Measurements from ENCODE around the gene RAB6A.

Gene RAB6A

GRCh38 chr11:73659961-73660360 is 100.9 kb downstream of the RAB6A start:
- 92 to 93% methylated on average over 2 of the region's 3 CpGs for WGBS, 2 experiments
- no peaks in the 10 kb centered on the region for H3K9me3 ChIP-seq (ENCODE audit: control insufficient read depth, low read length)
- H3K27me3 ChIP-seq (ENCODE audit: control insufficient read depth, insufficient read depth, low read length, poor library complexity, severe bottlenecking), result peaks cover 8% of the 10 kb centered on the region
- H3K4me3 ChIP-seq (ENCODE audit: insufficient read depth, low read depth, low read length), result no peak overlapping the region
- H3K36me3 ChIP-seq (ENCODE audit: control insufficient read depth, insufficient read depth, low read length), result no peaks in the 10 kb centered on the region
- H3K4me1 ChIP-seq (ENCODE audit: control insufficient read depth, insufficient read depth, low read length), result no peaks in the 10 kb centered on the region
- no peak overlapping the region for H3K27ac ChIP-seq (ENCODE audit: insufficient read depth, low read depth, low read length, poor library complexity, severe bottlenecking)

- WGBS, 2 experiments, result 69 to 79% methylated on average over 3 of the region's 3 CpGs
- no peak overlapping the region for H3K4me3 ChIP-seq (ENCODE audit: insufficient read depth, low read depth, low read length)
- H3K36me3 ChIP-seq (ENCODE audit: control insufficient read depth, insufficient read depth, low read length), result no peaks in the 10 kb centered on the region
- H3K4me1 ChIP-seq (ENCODE audit: control insufficient read depth, insufficient read depth, low read length), result peaks cover 10% of the 10 kb centered on the region
- no peak overlapping the region for H3K27ac ChIP-seq (ENCODE audit: insufficient read depth, low read depth, low read length, poor library complexity, severe bottlenecking)
- peaks cover 7% of the 10 kb centered on the region for H3K27me3 ChIP-seq (ENCODE audit: control insufficient read depth, insufficient read depth, low read length, poor library complexity, severe bottlenecking)
- no peaks in the 10 kb centered on the region for H3K9me3 ChIP-seq (ENCODE audit: control insufficient read depth, low read length)
These were observed 103.9 kb downstream of the RAB6A start for GRCh38 chr11:73656985-73657384.

GRCh38 chr11:73655686-73656085 is 105.2 kb downstream of the RAB6A start:
- no peaks in the 10 kb centered on the region for H3K36me3 ChIP-seq (ENCODE audit: control insufficient read depth, insufficient read depth, low read length)
- H3K4me1 ChIP-seq (ENCODE audit: control insufficient read depth, insufficient read depth, low read length), result peaks cover 20% of the 10 kb centered on the region
- no peaks in the 10 kb centered on the region for H3K9me3 ChIP-seq (ENCODE audit: control insufficient read depth, low read length)
- 90 to 93% methylated on average over 8 of the region's 8 CpGs for WGBS, 2 experiments
- H3K4me3 ChIP-seq (ENCODE audit: insufficient read depth, low read depth, low read length), result no peak overlapping the region
- no peak overlapping the region for H3K27ac ChIP-seq (ENCODE audit: insufficient read depth, low read depth, low read length, poor library complexity, severe bottlenecking)
- no peaks in the 10 kb centered on the region for H3K27me3 ChIP-seq (ENCODE audit: control insufficient read depth, insufficient read depth, low read length, poor library complexity, severe bottlenecking)

DNA sequence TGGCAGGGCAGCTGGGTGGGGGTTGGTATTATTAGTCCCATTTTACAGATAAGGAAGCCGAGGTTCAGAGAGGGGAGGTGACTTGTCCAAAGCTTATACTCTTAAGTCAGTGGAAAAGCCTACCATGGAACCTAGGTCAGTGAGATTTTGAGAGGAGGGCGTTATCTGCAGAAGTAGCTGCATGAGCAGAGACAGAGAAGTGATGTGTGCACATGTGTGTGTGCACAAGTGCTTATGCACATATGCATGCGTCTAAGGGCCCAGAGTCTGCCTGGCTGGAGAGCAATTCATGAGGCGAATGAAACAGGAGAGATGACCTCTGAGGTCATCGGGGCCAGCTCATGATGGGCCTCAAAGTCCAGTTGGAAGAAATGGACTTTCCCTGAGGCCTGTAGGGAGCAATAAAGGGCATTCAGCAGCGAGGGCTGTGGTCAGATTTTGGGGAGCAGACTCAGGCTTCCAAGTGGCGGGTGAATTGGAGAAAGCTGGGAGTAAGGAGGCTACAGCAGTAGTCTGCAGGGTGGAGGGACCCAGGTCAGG is 106.3 kb downstream of the RAB6A start:
- no peaks in the 10 kb centered on the region for H3K9me3 ChIP-seq (ENCODE audit: control insufficient read depth, low read length)
- no peaks in the 10 kb centered on the region for H3K27me3 ChIP-seq (ENCODE audit: control insufficient read depth, insufficient read depth, low read length, poor library complexity, severe bottlenecking)
- no peaks in the 10 kb centered on the region for H3K36me3 ChIP-seq (ENCODE audit: control insufficient read depth, insufficient read depth, low read length)
- no peak overlapping the region for H3K27ac ChIP-seq (ENCODE audit: insufficient read depth, low read depth, low read length, poor library complexity, severe bottlenecking)
- WGBS, 2 experiments, result 92 to 94% methylated on average over 7 of the region's 7 CpGs
- no peak overlapping the region for H3K4me3 ChIP-seq (ENCODE audit: insufficient read depth, low read depth, low read length)
- H3K4me1 ChIP-seq (ENCODE audit: control insufficient read depth, insufficient read depth, low read length), result peaks cover 20% of the 10 kb centered on the region

GRCh38 chr11:73653996-73654395 is 106.9 kb downstream of the RAB6A start:
- Histone ChIP-seq H3K9me3 (ENCODE audit: control insufficient read depth, low read length) (no peaks in the 10 kb centered on the region), H3K4me3 (ENCODE audit: insufficient read depth, low read depth, low read length) (no peak overlapping the region), H3K36me3 (ENCODE audit: control insufficient read depth, insufficient read depth, low read length) (no peaks in the 10 kb centered on the region), H3K27me3 (ENCODE audit: control insufficient read depth, insufficient read depth, low read length, poor library complexity, severe bottlenecking) (no peaks in the 10 kb centered on the region), H3K27ac (ENCODE audit: insufficient read depth, low read depth, low read length, poor library complexity, severe bottlenecking) (no peak overlapping the region), H3K4me1 (ENCODE audit: control insufficient read depth, insufficient read depth, low read length) (peaks cover 24% of the 10 kb centered on the region)
- WGBS, 2 experiments, result 96 to 97% methylated on average over 5 of the region's 5 CpGs

- Histone ChIP-seq H3K9me3 (ENCODE audit: control insufficient read depth, low read length) (no peaks in the 10 kb centered on the region), H3K27me3 (ENCODE audit: control insufficient read depth, insufficient read depth, low read length, poor library complexity, severe bottlenecking) (no peaks in the 10 kb centered on the region), H3K27ac (ENCODE audit: insufficient read depth, low read depth, low read length, poor library complexity, severe bottlenecking) (no peak overlapping the region), H3K4me3 (ENCODE audit: insufficient read depth, low read depth, low read length) (no peak overlapping the region), H3K4me1 (ENCODE audit: control insufficient read depth, insufficient read depth, low read length) (peaks cover 34% of the 10 kb centered on the region), H3K36me3 (ENCODE audit: control insufficient read depth, insufficient read depth, low read length) (no peaks in the 10 kb centered on the region)
- 89 to 94% methylated on average over 6 of the region's 6 CpGs for WGBS, 2 experiments
These were observed 107.9 kb downstream of the RAB6A start for GRCh38 chr11:73652856-73653559.

DNA sequence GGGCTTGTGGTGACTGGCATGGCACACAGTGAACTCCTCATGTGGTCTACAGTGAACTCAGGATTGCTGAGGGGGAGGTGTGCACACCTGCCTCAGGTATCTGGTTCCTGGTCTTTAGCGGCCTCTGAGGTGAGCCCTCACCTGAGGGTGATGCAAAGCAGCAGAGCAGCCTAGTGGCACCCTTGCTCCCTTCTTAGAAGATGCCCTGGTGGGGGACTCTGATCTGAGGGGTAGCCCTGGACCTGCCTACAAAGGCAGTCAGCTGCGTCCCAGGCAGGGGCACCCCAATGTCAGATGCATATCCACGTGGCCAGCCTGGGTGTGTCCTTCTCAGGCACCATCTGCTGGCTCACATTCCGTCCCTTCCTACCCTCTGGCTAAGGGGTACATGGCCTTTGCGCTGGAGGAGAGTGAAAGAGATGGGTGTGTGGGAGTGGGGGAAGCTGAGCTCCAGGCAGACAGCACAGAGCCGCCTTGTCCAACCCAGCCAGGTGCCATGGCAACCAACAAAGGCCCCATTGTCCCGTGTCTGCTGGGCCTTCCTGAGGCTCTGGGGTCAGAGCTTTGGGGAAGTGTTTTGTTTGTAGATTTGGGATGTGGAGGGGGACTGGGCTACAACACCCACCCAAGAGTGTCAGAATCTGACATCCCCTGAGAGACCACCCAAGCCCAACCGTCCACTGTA is 108.7 kb downstream of the RAB6A start:
- no peaks in the 10 kb centered on the region for H3K27me3 ChIP-seq (ENCODE audit: control insufficient read depth, insufficient read depth, low read length, poor library complexity, severe bottlenecking)
- WGBS, 2 experiments, result 30 to 32% methylated on average over 8 of the region's 8 CpGs
- H3K36me3 ChIP-seq (ENCODE audit: control insufficient read depth, insufficient read depth, low read length), result no peaks in the 10 kb centered on the region
- H3K4me1 ChIP-seq (ENCODE audit: control insufficient read depth, insufficient read depth, low read length), result peaks cover 34% of the 10 kb centered on the region
- no peak overlapping the region for H3K4me3 ChIP-seq (ENCODE audit: insufficient read depth, low read depth, low read length)
- H3K9me3 ChIP-seq (ENCODE audit: control insufficient read depth, low read length), result no peaks in the 10 kb centered on the region
- peak overlapping the region; percentile 22 for H3K27ac ChIP-seq (ENCODE audit: insufficient read depth, low read depth, low read length, poor library complexity, severe bottlenecking)

- 91 to 92% methylated on average over 9 of the region's 9 CpGs for WGBS, 2 experiments
- no peak overlapping the region for H3K27ac ChIP-seq (ENCODE audit: insufficient read depth, low read depth, low read length, poor library complexity, severe bottlenecking)
These were observed 109.2 kb downstream of the RAB6A start for GRCh38 chr11:73651661-73652045.

GRCh38 chr11:73651252-73651651 is 109.6 kb downstream of the RAB6A start:
- Histone ChIP-seq H3K27ac (ENCODE audit: insufficient read depth, low read depth, low read length, poor library complexity, severe bottlenecking) (no peak overlapping the region), H3K36me3 (ENCODE audit: control insufficient read depth, insufficient read depth, low read length) (no peaks in the 10 kb centered on the region), H3K27me3 (ENCODE audit: control insufficient read depth, insufficient read depth, low read length, poor library complexity, severe bottlenecking) (no peaks in the 10 kb centered on the region), H3K4me1 (ENCODE audit: control insufficient read depth, insufficient read depth, low read length) (peaks cover 43% of the 10 kb centered on the region), H3K4me3 (ENCODE audit: insufficient read depth, low read depth, low read length) (no peak overlapping the region), H3K9me3 (ENCODE audit: control insufficient read depth, low read length) (no peaks in the 10 kb centered on the region)
- WGBS, 2 experiments, result 91% methylated on average over 5 of the region's 5 CpGs

More at GRCh38 chr11:73651661-73652045, 109.2 kb downstream of the RAB6A start:
- no peak overlapping the region for H3K4me3 ChIP-seq (ENCODE audit: insufficient read depth, low read depth, low read length)
- no peaks in the 10 kb centered on the region for H3K9me3 ChIP-seq (ENCODE audit: control insufficient read depth, low read length)
- H3K4me1 ChIP-seq (ENCODE audit: control insufficient read depth, insufficient read depth, low read length), result peaks cover 39% of the 10 kb centered on the region
- H3K27me3 ChIP-seq (ENCODE audit: control insufficient read depth, insufficient read depth, low read length, poor library complexity, severe bottlenecking), result no peaks in the 10 kb centered on the region
- no peaks in the 10 kb centered on the region for H3K36me3 ChIP-seq (ENCODE audit: control insufficient read depth, insufficient read depth, low read length)

DNA sequence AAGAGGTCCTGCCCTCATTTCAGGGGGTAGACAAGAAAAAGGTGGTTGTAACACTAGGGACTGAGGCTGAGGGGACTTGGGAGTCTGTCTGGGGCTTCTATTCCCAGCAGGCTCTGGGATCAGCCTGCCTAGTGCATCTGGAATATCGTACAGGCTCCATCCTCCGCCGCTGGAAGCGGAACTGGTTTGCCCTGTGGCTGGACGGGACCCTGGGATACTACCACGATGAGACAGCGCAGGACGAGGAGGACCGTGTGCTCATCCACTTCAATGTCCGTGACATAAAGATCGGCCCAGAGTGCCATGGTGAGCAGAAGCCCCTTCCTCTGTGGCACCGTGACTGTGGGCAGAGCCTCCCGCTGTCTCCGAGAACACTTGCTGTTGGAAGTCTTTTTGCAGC is 110.5 kb downstream of the RAB6A start:
- 94 to 95% methylated on average over 14 of the region's 14 CpGs for WGBS, 2 experiments
- H3K27ac ChIP-seq (ENCODE audit: insufficient read depth, low read depth, low read length, poor library complexity, severe bottlenecking), result no peak overlapping the region

More for the DNA sequence above, 110.5 kb downstream of the RAB6A start:
- no peaks in the 10 kb centered on the region for H3K9me3 ChIP-seq (ENCODE audit: control insufficient read depth, low read length)
- H3K4me3 ChIP-seq (ENCODE audit: insufficient read depth, low read depth, low read length), result no peak overlapping the region
- H3K36me3 ChIP-seq (ENCODE audit: control insufficient read depth, insufficient read depth, low read length), result no peaks in the 10 kb centered on the region
- H3K27me3 ChIP-seq (ENCODE audit: control insufficient read depth, insufficient read depth, low read length, poor library complexity, severe bottlenecking), result no peaks in the 10 kb centered on the region
- H3K4me1 ChIP-seq (ENCODE audit: control insufficient read depth, insufficient read depth, low read length), result peaks cover 50% of the 10 kb centered on the region

All from ectodermal cell (in vitro differentiated cells).